Measurements from ENCODE around the gene ARHGAP8.

The ARHGAP8 gene

GRCh38 chr22:44807915-44808690, 55.7 kb downstream of the ARHGAP8 start:
- no peak for DNase-seq

GRCh38 chr22:44809456-44809855, 57.1 kb downstream of the ARHGAP8 start:
- DNase-seq, result no peak

GRCh38 chr22:44811141-44811540, 58.8 kb downstream of the ARHGAP8 start:
- DNase-seq, result no peak

- no peak for DNase-seq
Measured at GRCh38 chr22:44813416-44813815, 61.0 kb downstream of the ARHGAP8 start.

DNA sequence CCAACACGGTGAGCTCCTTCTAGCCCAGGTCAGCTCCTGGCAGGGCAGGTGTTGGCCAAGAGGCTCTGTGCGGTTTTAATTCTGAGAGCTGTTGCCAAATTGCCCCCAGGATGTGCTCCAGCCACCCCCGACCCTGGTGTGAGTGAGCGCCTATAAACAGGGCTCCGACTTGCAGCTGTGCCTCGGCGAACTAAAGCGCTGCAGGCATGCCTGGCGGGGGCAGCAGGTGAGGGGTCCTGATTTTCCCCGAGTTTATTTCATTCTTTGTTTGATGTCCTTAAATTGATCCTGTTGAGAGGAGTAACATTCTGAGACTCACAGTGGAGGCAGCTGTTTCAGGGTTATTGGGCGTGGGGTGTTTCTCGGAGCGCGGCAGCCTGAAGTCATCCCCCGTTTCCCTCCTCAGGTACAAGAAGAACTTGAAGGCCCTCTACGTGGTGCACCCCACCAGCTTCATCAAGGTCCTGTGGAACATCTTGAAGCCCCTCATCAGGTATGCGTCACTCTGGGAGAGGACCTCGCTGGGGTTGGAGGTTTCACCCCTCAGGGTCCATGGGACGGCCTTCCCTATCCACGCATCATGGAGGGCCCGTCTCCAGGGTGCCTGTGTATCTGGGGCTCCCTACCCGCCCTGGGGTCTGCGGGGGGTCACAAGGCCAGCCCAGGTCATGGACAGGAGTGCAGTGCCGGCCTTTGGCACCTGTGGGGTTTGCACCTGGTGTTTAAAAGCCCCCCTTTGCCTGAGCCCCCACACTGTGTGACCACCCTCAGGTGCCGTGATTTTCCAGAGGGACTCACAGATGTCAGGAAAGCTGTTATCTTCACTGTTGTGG, 62.1 kb downstream of the ARHGAP8 start:
- no peak for DNase-seq

GRCh38 chr22:44815099-44816070, 63.0 kb downstream of the ARHGAP8 start:
- no peak for DNase-seq

- DNase-seq, result no peak
Measured at GRCh38 chr22:44816141-44816540, 63.8 kb downstream of the ARHGAP8 start.

GRCh38 chr22:44818727-44819126, 66.4 kb downstream of the ARHGAP8 start:
- no peak for DNase-seq

DNA sequence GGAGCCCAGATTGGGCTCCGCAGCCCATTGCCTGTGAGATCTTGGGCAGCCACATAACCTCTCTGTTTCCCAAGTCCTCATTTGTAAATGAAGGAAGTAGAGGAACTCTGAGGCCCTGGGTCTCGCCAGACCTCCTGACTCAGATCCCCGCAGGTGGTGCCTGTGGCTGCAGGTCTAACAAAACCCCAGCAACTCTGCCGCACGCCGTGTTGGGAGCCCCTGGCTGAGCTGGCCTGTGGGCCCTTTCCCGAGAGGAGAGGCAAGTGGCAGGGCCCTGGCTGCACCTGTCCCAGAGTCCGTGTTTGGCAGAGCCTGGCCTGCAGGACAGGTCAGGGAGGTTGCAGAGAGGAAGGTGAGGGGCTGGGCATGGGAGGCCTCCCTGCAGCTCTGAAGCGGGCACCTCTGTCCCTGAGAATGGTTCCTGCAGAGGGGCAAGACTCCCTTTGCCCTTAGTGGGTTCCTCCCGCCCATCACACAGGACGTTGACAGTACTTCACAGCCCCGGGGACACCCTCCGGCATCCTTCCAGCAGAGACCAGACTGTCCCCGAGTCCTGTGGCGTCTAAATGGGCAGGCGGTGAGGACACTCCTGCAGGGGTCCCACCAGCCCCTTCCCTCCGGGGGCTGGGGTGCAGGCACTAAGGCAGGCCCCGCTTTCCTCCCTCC, 67.7 kb downstream of the ARHGAP8 start:
- no peak for DNase-seq

GRCh38 chr22:44821741-44822475, 69.5 kb downstream of the ARHGAP8 start:
- DNase-seq, result no peak

- DNase-seq, result no peak
Measured at GRCh38 chr22:44822534-44822933, 70.2 kb downstream of the ARHGAP8 start.

DNA sequence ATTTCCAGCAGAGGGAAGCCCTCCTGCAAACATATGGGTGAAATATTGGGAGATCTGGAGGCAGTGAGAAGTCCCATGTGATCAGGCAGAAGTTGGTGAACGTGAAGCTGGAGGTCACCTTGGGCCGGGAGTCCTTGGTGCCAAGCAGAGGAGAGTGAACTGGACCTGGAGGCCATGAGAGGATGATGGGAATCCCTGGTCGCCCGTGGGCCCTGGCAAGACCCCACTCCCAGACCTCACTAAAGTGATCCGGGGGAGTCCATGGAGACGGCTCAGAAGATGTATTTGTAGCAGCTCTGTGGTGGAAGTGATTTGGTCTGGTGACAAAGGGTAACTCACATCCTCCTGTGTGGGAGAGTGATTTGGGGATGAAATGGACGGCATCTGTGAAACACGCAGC, 71.0 kb downstream of the ARHGAP8 start:
- DNase-seq, result no peak

- DNase-seq, result no peak
Measured at GRCh38 chr22:44823806-44824205, 71.4 kb downstream of the ARHGAP8 start.

DNA sequence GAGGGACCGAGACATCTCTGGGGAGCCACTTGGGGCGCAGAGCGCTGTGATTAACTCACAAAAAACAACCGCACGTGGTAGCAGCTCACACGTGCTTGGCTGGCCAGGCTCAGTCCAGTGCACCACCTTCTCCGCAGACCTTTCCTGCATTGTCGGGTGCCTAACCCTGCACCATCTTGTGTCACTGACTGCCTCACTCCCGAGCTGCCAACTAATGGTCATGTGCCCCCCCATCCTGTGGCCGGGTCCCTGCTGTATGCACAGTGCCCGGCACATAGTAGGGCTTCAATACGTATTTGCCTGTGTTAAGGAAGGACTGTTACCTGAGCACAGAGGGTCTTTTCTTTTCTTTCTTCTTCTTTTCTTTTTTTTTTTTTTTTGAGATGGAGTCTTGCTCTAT, 71.9 kb downstream of the ARHGAP8 start:
- no peak for DNase-seq

DNA sequence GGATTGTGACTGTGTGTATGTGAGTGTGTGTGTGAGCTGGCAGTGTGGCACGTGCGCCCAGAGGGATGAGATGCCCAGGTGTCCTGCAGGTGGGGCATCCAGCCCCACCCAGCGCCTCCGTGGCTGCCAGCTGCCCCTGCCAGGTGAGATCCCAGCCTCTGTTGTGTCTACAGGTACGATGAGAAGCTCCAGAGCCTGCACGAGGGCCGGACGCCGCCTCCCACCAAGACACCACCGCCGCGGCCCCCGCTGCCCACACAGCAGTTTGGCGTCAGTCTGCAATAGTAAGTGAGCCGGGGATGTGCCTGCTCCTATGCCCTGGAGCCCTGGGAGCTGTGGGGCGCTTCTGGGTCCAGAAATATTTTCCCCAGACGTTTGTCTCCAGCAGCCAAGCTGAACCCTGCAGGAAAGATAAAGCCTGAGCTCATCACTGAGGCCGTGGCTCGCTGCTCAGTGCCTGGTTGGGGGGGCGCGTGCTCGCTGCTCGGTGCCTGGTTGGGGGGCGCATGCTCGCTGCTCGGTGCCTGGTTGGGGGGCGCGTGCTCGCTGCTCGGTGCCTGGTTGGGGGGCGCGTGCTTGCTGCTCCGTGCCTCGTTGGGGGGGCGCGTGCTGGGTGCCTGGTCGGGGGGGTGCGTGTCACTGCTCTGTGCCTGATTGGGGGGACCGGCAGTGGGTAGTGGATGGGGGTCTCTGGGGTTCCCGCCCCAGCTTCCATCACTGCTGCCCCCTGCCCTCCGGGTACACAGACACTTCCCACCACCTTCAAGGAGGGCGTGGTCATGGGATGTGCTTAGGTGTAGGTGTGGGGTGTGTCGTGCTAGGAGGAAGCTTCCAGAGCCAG, 73.2 kb downstream of the ARHGAP8 start:
- no peak for DNase-seq

DNA sequence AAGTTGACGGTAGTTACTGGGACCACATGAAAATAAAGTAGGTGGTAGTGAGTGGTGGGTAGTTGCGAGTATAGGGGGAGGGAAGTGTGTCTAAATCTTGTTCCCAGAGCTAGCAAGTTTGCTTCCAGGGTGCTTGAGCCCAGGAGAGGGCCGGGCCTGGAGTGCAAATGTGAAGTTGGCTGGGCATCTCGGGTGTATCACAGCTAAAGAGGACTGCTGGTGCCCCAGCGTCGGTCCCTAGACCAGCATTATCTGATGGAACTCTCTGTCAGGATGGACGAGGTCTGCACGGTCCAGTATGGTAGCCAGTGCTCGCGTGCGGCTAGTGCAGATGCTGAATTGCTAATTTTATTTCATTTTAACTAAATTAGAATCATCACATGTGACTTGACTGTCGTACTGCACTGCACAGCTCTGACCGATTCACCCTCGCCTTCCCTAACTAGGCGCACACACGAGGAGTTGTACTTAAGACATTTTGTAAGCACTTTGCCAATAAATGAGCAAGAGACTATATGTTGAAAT, 75.4 kb downstream of the ARHGAP8 start:
- DNase-seq, result no peak

DNA sequence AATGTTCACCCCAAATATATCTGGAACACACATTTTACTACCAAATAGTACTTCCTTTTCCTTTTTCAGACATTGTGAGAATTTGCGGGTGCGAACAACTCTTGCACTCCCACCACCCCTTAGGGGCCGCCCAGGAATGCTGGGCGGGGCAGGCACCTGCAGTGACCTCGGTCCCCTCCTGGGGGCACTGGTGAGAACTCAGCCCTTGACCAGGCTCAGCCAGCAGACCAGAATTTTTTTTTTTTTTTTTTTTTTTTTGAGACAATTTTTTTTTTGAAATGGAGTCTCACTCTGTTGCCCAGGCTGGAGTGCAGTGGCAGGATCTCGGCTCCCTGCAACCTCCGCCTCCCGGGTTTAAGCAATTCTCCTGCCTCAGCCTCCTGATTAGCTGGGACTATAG, 75.8 kb downstream of the ARHGAP8 start:
- no peak for DNase-seq

- no peak for DNase-seq
Measured at GRCh38 chr22:44831885-44832284, 79.5 kb downstream of the ARHGAP8 start.

DNA sequence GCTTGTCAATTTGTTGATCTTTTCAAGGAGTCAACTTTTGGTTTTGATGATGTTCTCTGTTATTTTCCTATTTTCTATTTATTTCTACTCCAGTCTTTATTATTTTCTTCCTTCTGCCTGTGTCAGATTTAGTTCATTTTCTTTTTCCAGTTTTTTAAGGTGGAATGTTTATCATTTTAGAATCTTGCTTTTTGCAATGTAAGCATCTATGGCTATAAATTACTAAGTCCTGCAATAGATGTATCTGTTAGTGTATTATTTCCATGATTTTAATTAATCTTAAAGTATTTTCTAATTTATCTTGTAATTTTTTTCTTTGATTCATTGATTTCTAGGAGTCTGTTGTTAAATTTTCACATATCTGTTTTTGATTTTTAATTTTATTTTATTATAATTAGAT, 81.7 kb downstream of the ARHGAP8 start:
- no peak for DNase-seq

- DNase-seq, result no peak
Measured at GRCh38 chr22:44837481-44837880, 85.1 kb downstream of the ARHGAP8 start.
